Omental fat pad (tissue), 4 donors: ENCODE measurements around the gene GID8. TPM values are rescaled to one million over a fixed set of nuclear protein-coding genes. Genes with fewer than 3 reads are reported as not detected.

Experiments used
- ATAC-seq: fragments of 150-250 bp; one replicate; pipeline ENCODE4 v1.9.1; 2016; ENCODE audit warnings: mild to moderate bottlenecking, moderate library complexity; ENCODE audit not compliant: low FRiP score
- DNase-seq: peaks from one replicate; pipeline ENCODE4 v3.0.0-alpha.2; 2019; ENCODE audit warnings: low spot score
- CTCF ChIP-seq, 3 donors: fragments of 450-650 bp; IDR thresholded peaks; one replicate each; pipeline ENCODE4 v1.5.1; 2016 to 2017; ENCODE audit warnings: antibody characterized with exemption in 3 of 3, mild to moderate bottlenecking in 3 of 3, moderate library complexity in 2 of 3
- total RNA-seq, 4 donors: library from RNA; depleted of rRNA; stranded (reverse); fragments of >200 nt; gene quantifications; one replicate each; pipeline ENCODE4 v1.1.0, GENCODE V29; 2016

GID8 gene
- total RNA-seq, 4 donors from 2014 or later, result 21.7 to 33.4 (median 25.5) TPM

GRCh38 chr20:62952968-62953838, 15.3 kb downstream of the GID8 start:
- DNase-seq, result no peak
- no peak for ATAC-seq
- TF ChIP-seq CTCF (IDR thresholded peaks at IDR 0.05), result no peak

GRCh38 chr20:62953839-62954703, 16.1 kb downstream of the GID8 start:
- DNase-seq (peak; percentile 43), ATAC-seq (peak; percentile 74)
- no peak for TF ChIP-seq CTCF (IDR thresholded peaks at IDR 0.05)

GRCh38 chr20:62955519-62956386, 17.8 kb downstream of the GID8 start:
- ATAC-seq (no peak), DNase-seq (no peak)
- TF ChIP-seq CTCF (IDR thresholded peaks at IDR 0.05), result no peak

- DNase-seq, result no peak
- no peak for TF ChIP-seq CTCF (IDR thresholded peaks at IDR 0.05)
- no peak for ATAC-seq
These were observed 18.6 kb downstream of the GID8 start for GRCh38 chr20:62956387-62957135.

- ATAC-seq (no peak), DNase-seq (no peak)
- TF ChIP-seq CTCF (IDR thresholded peaks at IDR 0.05), result no peak
These were observed 19.5 kb downstream of the GID8 start for GRCh38 chr20:62957136-62958117.
